Neural cell (in vitro differentiated cells): ENCODE measurements around the gene FAM200C. TPM values are rescaled to one million over a fixed set of nuclear protein-coding genes. Genes with fewer than 3 reads are reported as not detected.

Experiments used
- H2AFZ ChIP-seq: fragments of 200-600, 300-800 bp; sonication (generic), shearing (Covaris generic); 2 replicates; pipeline ENCODE4 v1.6.0; 2014; ENCODE audit warnings: low read depth, mild to moderate bottlenecking, antibody characterized with exemption, low read length, moderate library complexity
- H3F3A ChIP-seq: fragments of 200-600 bp; shearing (Covaris generic); 2 replicates; pipeline ENCODE4 v1.6.1; 2016; ENCODE audit warnings: mild to moderate bottlenecking, moderate library complexity, mixed read lengths, antibody characterized with exemption, low read length; ENCODE audit not compliant: insufficient read depth, poor library complexity, severe bottlenecking
- H3K27ac ChIP-seq: fragments of 200-600, 300-800 bp; sonication (generic), shearing (Covaris generic); 2 replicates; pipeline ENCODE4 v1.5.1; 2014; ENCODE audit warnings: mild to moderate bottlenecking, low read length, moderate library complexity
- H3K27me3 ChIP-seq: fragments of 300-800, 200-600 bp; sonication (generic), shearing (Covaris generic); 2 replicates; pipeline ENCODE4 v1.6.0; 2014; ENCODE audit warnings: mild to moderate bottlenecking, low read depth, low read length, moderate library complexity; ENCODE audit not compliant: insufficient read depth
- H3K36me3 ChIP-seq: fragments of 300-800, 200-600 bp; sonication (generic), shearing (Covaris generic); 2 replicates; pipeline ENCODE4 v1.5.1; 2014; ENCODE audit warnings: mild to moderate bottlenecking, antibody characterized with exemption, low read length, moderate library complexity; ENCODE audit not compliant: insufficient read depth
- H3K4me2 ChIP-seq: fragments of 300-800, 200-600 bp; sonication (generic), shearing (Covaris generic); 2 replicates; pipeline ENCODE4 v1.6.0; 2014; ENCODE audit warnings: mild to moderate bottlenecking, low read length
- H3K4me3 ChIP-seq: fragments of 300-800, 200-600 bp; sonication (generic), shearing (Covaris generic); 2 replicates; pipeline ENCODE4 v1.5.1; 2014; ENCODE audit warnings: mild to moderate bottlenecking, low read length, moderate library complexity
- H3K79me2 ChIP-seq: fragments of 200-600 bp; shearing (Covaris generic); replicated peaks from 2 replicates; pipeline ENCODE4 v1.6.0; 2014; ENCODE audit warnings: mild to moderate bottlenecking, low read length, moderate library complexity; ENCODE audit not compliant: insufficient read depth
- H3K9ac ChIP-seq: fragments of 300-800, 200-600 bp; sonication (generic), shearing (Covaris generic); 2 replicates; pipeline ENCODE4 v1.6.1; 2016; ENCODE audit warnings: mild to moderate bottlenecking, low read length, mixed read lengths
- H3K9me2 ChIP-seq: fragments of 200-600 bp; shearing (Covaris generic); 2 replicates; pipeline ENCODE4 v1.6.1; 2016; ENCODE audit warnings: mild to moderate bottlenecking, low read length, mixed read lengths; ENCODE audit not compliant: insufficient read depth
- H3K9me3 ChIP-seq: fragments of 200-600, 300-800 bp; sonication (generic), shearing (Covaris generic); 2 replicates; pipeline ENCODE4 v1.6.1; 2016; ENCODE audit warnings: mild to moderate bottlenecking, mixed run types, low read length, moderate library complexity, mixed read lengths
- H4K20me1 ChIP-seq: fragments of 200-600 bp; shearing (Covaris generic); 2 replicates; pipeline ENCODE4 v1.6.1; 2016; ENCODE audit warnings: mild to moderate bottlenecking, mixed run types; ENCODE audit not compliant: insufficient read depth
- EP300 ChIP-seq: fragments of 450-650 bp; conservative IDR thresholded peaks from 2 replicates; pipeline ENCODE4 v1.6.1; 2014; ENCODE audit warnings: antibody characterized with exemption, mild to moderate bottlenecking, moderate library complexity; ENCODE audit not compliant: poor library complexity, severe bottlenecking
- EZH2 ChIP-seq: fragments of 200-600, 300-800 bp; shearing (Covaris generic), sonication (generic); IDR thresholded peaks from 2 replicates; pipeline ENCODE4 v1.6.1; 2014; ENCODE audit warnings: antibody characterized with exemption, low read length, borderline replicate concordance, mild to moderate bottlenecking; ENCODE audit not compliant: insufficient read depth, poor library complexity, severe bottlenecking
- MXI1 ChIP-seq: fragments of 450-650 bp; conservative IDR thresholded peaks from 2 replicates; pipeline ENCODE4 v1.6.1; 2014; ENCODE audit warnings: antibody characterized with exemption, mild to moderate bottlenecking; ENCODE audit not compliant: poor library complexity, severe bottlenecking
- POLR2AphosphoS5 ChIP-seq: IDR thresholded peaks from 2 replicates; pipeline ENCODE4 v1.6.1; 2012
- RAD21 ChIP-seq: fragments of 450-650 bp; conservative IDR thresholded peaks from 2 replicates; pipeline ENCODE4 v1.6.1; 2014; ENCODE audit warnings: antibody characterized with exemption, mild to moderate bottlenecking, moderate library complexity
- REST ChIP-seq: IDR thresholded peaks from 2 replicates; pipeline ENCODE4 v1.6.1; 2012; ENCODE audit warnings: borderline replicate concordance
- SMC3 ChIP-seq: fragments of 450-650 bp; conservative IDR thresholded peaks from 2 replicates; pipeline ENCODE4 v1.6.1; 2014; ENCODE audit warnings: antibody characterized with exemption, mild to moderate bottlenecking, moderate library complexity; ENCODE audit not compliant: poor library complexity
- TAF1 ChIP-seq: IDR thresholded peaks from 2 replicates; pipeline ENCODE4 v1.6.1; 2012; ENCODE audit warnings: low read depth
- polyA plus RNA-seq: library from polyadenylated mRNA; depleted of rRNA; stranded (reverse); fragments of >200 nt; gene quantifications from 2 replicates; pipeline ENCODE4 v1.2.3, GENCODE V29; 2014
- TF ChIP-seq, protein P1 (sequence below): fragments of 450-650 bp; IDR thresholded peaks from 2 replicates; pipeline ENCODE4 v1.5.1; 2014; ENCODE audit warnings: antibody characterized with exemption, mild to moderate bottlenecking, moderate library complexity; ENCODE audit not compliant: poor library complexity, severe bottlenecking

Gene FAM200C
- polyA plus RNA-seq, 1 donor from 2014 or later: 21.6 TPM

DNA sequence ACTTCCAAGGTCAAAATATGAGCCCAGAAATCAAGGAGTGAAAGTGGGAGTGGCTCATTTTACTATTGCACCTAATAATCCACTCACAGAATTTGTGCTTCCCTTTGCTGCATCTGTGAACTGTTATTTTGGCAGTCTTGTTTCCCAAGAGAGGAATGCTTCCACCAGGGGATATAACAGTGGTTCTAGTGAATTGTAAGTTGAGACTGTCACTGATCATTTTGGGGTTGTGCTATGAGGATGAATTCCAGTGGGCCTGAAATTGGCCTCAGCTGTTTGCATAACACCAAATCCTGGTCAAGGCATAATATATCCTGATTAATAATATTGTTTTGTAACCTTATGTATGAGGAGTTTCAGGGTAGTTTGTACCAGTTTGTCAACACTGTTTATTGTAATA, 14.4 kb downstream of the FAM200C start:
- Histone ChIP-seq H3K9me2 (no peaks in the 10 kb centered on the region), H3F3A (no peaks in the 10 kb centered on the region), H3K79me2 (no peaks in the 10 kb centered on the region), H3K36me3 (no peaks in the 10 kb centered on the region), H3K4me2 (no peak overlapping the region), H3K9me3 (peaks cover 5% of the 10 kb centered on the region), H2AFZ (no peak overlapping the region), H3K9ac (no peak overlapping the region), H3K27me3 (no peaks in the 10 kb centered on the region), H4K20me1 (no peaks in the 10 kb centered on the region), H3K27ac (no peak overlapping the region), H3K4me3 (no peak overlapping the region)
- TF ChIP-seq, protein P1, sequence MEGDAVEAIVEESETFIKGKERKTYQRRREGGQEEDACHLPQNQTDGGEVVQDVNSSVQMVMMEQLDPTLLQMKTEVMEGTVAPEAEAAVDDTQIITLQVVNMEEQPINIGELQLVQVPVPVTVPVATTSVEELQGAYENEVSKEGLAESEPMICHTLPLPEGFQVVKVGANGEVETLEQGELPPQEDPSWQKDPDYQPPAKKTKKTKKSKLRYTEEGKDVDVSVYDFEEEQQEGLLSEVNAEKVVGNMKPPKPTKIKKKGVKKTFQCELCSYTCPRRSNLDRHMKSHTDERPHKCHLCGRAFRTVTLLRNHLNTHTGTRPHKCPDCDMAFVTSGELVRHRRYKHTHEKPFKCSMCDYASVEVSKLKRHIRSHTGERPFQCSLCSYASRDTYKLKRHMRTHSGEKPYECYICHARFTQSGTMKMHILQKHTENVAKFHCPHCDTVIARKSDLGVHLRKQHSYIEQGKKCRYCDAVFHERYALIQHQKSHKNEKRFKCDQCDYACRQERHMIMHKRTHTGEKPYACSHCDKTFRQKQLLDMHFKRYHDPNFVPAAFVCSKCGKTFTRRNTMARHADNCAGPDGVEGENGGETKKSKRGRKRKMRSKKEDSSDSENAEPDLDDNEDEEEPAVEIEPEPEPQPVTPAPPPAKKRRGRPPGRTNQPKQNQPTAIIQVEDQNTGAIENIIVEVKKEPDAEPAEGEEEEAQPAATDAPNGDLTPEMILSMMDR: no peak

DNA sequence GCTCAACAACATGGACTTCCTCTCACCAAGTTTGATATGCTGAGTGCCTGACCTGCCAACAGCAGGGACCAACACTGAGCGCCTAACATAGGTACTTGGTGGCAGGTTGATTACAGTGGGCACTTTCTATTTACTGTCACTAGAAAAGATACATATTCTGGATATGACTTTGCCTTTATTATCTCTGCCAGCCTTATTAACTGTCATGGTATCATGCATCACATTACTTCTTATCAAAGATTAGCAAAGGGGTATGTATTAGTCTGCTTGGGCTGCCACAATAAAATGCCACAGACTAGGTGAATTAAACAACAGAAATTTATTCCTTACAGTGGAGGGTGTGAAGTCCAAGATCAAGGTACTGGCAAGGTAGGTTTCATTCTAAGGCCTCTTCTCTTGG, 15.2 kb downstream of the FAM200C start:
- Histone ChIP-seq H3K79me2 (no peaks in the 10 kb centered on the region), H3K9ac (no peak overlapping the region), H3K9me3 (peaks cover 5% of the 10 kb centered on the region), H3F3A (no peaks in the 10 kb centered on the region), H3K4me2 (no peak overlapping the region), H4K20me1 (no peaks in the 10 kb centered on the region), H2AFZ (no peak overlapping the region), H3K4me3 (no peak overlapping the region), H3K36me3 (no peaks in the 10 kb centered on the region), H3K27me3 (no peaks in the 10 kb centered on the region), H3K9me2 (no peaks in the 10 kb centered on the region), H3K27ac (no peak overlapping the region)
- TF ChIP-seq, protein P1: no peak
- TF ChIP-seq REST: no peak

DNA sequence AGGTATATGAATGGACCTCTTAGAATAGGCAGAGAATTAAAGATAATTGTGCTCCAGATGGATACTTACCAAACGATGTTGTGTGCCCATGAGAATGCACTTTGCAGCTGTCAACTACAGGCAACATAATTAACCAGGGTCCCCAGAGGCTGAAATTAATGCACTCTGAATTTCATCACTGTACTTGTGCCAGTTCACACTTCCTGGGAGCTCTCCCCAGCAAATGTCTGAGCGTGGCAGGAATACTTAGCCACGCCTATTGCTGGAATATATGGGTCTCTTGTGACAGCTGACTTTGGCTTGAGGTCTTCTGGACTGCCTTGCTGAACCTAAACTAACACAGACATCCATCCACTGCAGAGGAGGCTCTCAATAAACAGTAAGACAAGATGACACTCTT, 17.5 kb downstream of the FAM200C start:
- no peaks in the 10 kb centered on the region for H3K27me3 ChIP-seq
- H3K9me2 ChIP-seq: no peaks in the 10 kb centered on the region
- TF ChIP-seq, protein P1: no peak
- TF ChIP-seq POLR2AphosphoS5 (no peak), RAD21 (no peak), MXI1 (no peak), TAF1 (no peak), REST (no peak), EP300 (no peak), SMC3 (no peak), EZH2 (no peak)
- no peak overlapping the region for H2AFZ ChIP-seq
- H3K9me3 ChIP-seq: peaks cover 5% of the 10 kb centered on the region
- H3F3A ChIP-seq: no peaks in the 10 kb centered on the region
- H3K4me3 ChIP-seq: no peak overlapping the region
- H4K20me1 ChIP-seq: no peaks in the 10 kb centered on the region
- no peak overlapping the region for H3K27ac ChIP-seq
- H3K9ac ChIP-seq: no peak overlapping the region
- no peaks in the 10 kb centered on the region for H3K36me3 ChIP-seq
- no peaks in the 10 kb centered on the region for H3K79me2 ChIP-seq
- no peak overlapping the region for H3K4me2 ChIP-seq
